ENCODE data around the gene AGAP5.

DNA sequence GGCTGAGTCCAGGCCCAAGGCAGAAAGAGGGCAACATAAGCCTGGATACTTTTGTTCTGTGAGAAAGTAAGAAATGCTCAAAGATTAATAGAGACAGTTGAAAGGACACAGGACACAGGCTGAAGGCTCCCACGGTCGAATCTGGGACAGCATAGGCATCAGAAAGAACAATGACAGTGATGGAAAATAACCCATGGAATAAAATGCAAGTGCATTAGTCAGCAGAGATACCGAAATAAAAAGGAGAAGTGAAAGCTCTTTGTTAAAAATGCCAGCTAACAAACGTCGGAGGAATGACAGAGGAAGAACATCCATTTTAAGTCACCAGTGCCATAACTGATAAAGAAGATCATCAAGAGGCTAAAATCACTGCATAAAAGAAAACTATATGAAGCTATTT is 19.6 kb upstream of the AGAP5 start:
- TF ChIP-seq, protein P1, sequence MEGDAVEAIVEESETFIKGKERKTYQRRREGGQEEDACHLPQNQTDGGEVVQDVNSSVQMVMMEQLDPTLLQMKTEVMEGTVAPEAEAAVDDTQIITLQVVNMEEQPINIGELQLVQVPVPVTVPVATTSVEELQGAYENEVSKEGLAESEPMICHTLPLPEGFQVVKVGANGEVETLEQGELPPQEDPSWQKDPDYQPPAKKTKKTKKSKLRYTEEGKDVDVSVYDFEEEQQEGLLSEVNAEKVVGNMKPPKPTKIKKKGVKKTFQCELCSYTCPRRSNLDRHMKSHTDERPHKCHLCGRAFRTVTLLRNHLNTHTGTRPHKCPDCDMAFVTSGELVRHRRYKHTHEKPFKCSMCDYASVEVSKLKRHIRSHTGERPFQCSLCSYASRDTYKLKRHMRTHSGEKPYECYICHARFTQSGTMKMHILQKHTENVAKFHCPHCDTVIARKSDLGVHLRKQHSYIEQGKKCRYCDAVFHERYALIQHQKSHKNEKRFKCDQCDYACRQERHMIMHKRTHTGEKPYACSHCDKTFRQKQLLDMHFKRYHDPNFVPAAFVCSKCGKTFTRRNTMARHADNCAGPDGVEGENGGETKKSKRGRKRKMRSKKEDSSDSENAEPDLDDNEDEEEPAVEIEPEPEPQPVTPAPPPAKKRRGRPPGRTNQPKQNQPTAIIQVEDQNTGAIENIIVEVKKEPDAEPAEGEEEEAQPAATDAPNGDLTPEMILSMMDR (IDR thresholded peaks at IDR 0.05): no peak
- no peak for TF ChIP-seq POLR2AphosphoS5 (IDR thresholded peaks at IDR 0.05; ENCODE audit: low read depth, low read length)

Measured in Panc1 (cell line).